Retinal pigment epithelial cell (primary cell): ENCODE data around the gene TRIM3.

Experiments
- DNase-seq: peaks from one replicate; pipeline ENCODE4 v3.0.0-alpha.2; 2010; ENCODE audit warnings: low read depth
- H3K4me3 ChIP-seq: 2 replicates; pipeline ENCODE4 v1.5.1; 2011; ENCODE audit warnings: mild to moderate bottlenecking, low read length, control low read depth, moderate library complexity
- CTCF ChIP-seq: conservative IDR thresholded peaks from 2 replicates; pipeline ENCODE4 v1.5.1; 2011; ENCODE audit warnings: low read depth, low read length, control low read depth, inconsistent platforms

Gene TRIM3

GRCh38 chr11:6453152-6453551 lies 20.6 kb downstream of the TRIM3 start:
- DNase-seq = no peak
- no peak for TF ChIP-seq CTCF
- no peak overlapping the region for H3K4me3 ChIP-seq

- no peak overlapping the region for H3K4me3 ChIP-seq
- no peak for TF ChIP-seq CTCF
- no peak for DNase-seq
Measured at GRCh38 chr11:6452219-6452618, 21.5 kb downstream of the TRIM3 start.

GRCh38 chr11:6448574-6448973 lies 25.2 kb downstream of the TRIM3 start:
- no peak for DNase-seq
- no peak overlapping the region for H3K4me3 ChIP-seq
- no peak for TF ChIP-seq CTCF

GRCh38 chr11:6443269-6444003 lies 30.3 kb downstream of the TRIM3 start:
- peak; percentile 90 for TF ChIP-seq CTCF
- H3K4me3 ChIP-seq = no peak overlapping the region
- no peak for DNase-seq

DNA sequence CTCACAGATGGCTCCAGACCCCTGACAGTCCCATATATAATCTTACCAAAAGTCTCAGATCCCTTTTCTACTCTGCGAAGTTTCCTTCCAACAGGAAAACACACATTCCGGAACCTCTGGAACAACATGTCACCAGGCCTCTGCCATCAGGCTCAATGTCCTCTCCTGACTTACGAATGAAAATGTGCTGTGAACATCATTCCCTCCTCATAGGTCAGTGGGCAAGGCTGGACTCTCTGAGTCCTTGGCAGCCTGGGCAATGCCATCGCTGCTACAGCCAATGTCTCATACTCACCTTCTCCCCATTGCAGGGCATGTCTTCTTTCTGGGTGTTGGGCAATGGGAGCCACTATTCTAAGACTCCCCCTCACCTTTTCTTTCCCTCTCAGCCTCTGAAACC lies 31.3 kb downstream of the TRIM3 start:
- no peak overlapping the region for H3K4me3 ChIP-seq
- no peak for DNase-seq
- TF ChIP-seq CTCF = no peak

GRCh38 chr11:6440906-6441358 lies 32.8 kb downstream of the TRIM3 start, which contains the start of gene HPX:
Gene HPX, minus strand, starts transcription at chr11:6440987. Its CDS starts 24 bp downstream, at chr11:6440963.
- TF ChIP-seq CTCF = no peak

GRCh38 chr11:6438979-6439571 lies 34.7 kb downstream of the TRIM3 start:
- no peak overlapping the region for H3K4me3 ChIP-seq
- TF ChIP-seq CTCF = peak; percentile 90
- no peak for DNase-seq

More at GRCh38 chr11:6440906-6441358, 32.8 kb downstream of the TRIM3 start, which contains the start of gene HPX:
- no peak within 1 kb of the TSS for H3K4me3 ChIP-seq
- DNase-seq = no peak
